PC-9 (cell line): ENCODE results near the gene VWA3B. TPM values are rescaled to one million over a fixed set of nuclear protein-coding genes. Genes with fewer than 3 reads are reported as not detected.
A peak's percentile ranks its signal among the peaks of the same experiment; 100 is the strongest.

ENCODE experiments used
- BruUV-seq: library from RNA; stranded (reverse); fragments of 400-500 nt; replicated peaks from 2 replicates; lab custom pipeline; 2021; lab: Mats Ljungman, UMichigan
- CTCF ChIA-PET: fragments of 300-600 bp; sonication (Branson Sonifier 250); formaldehyde crosslinking; loops from one replicate; lab custom pipeline; 2022; ENCODE audit warnings: antibody characterized with exemption; lab: Charles Lee
- POLR2A ChIA-PET: fragments of 300-600 bp; sonication (Branson Sonifier 250); formaldehyde crosslinking; loops from one replicate; lab custom pipeline; 2022; ENCODE audit warnings: antibody characterized with exemption; ENCODE audit not compliant: unreplicated experiment; lab: Charles Lee
- DNase-seq, 2 experiments: peaks; one replicate each; pipeline versions ENCODE4 v3.0.0 to v3.0.0-alpha.2; 2015 to 2022; ENCODE audit warnings: mixed read lengths in 1 of 2
- H2AFZ ChIP-seq: fragments of 200-600 bp; sonication (generic); 2 replicates; pipeline ENCODE4 v1.8.1; 2017; ENCODE audit warnings: antibody characterized with exemption
- H3F3A ChIP-seq: fragments of 200-600 bp; sonication (generic); 2 replicates; pipeline ENCODE4 v1.8.1; 2017; ENCODE audit warnings: antibody characterized with exemption, mild to moderate bottlenecking, low read depth; ENCODE audit not compliant: insufficient read depth
- H3K27ac ChIP-seq: fragments of 200-600 bp; sonication (generic); 2 replicates; pipeline ENCODE4 v1.6.1; 2016; ENCODE audit warnings: mixed run types
- H3K27me3 ChIP-seq: fragments of 200-600 bp; sonication (generic); 2 replicates; pipeline ENCODE4 v1.6.1; 2016; ENCODE audit warnings: low read depth, mixed run types; ENCODE audit not compliant: insufficient read depth
- H3K36me3 ChIP-seq: fragments of 200-600 bp; sonication (generic); 2 replicates; pipeline ENCODE4 v1.6.1; 2016; ENCODE audit warnings: low read depth, mixed run types
- H3K4me1 ChIP-seq: fragments of 200-600 bp; sonication (generic); replicated peaks from 2 replicates; pipeline ENCODE4 v1.6.1; 2016; ENCODE audit warnings: mixed run types; ENCODE audit not compliant: insufficient read depth
- H3K4me2 ChIP-seq: fragments of 200-600 bp; sonication (generic); 2 replicates; pipeline ENCODE4 v1.6.1; 2017; ENCODE audit warnings: mixed run types
- H3K4me3 ChIP-seq: fragments of 200-600 bp; sonication (generic); 2 replicates; pipeline ENCODE4 v1.6.1; 2016; ENCODE audit warnings: mixed run types
- H3K79me2 ChIP-seq: fragments of 200-600 bp; sonication (generic); 2 replicates; pipeline ENCODE4 v1.6.1; 2017; ENCODE audit warnings: low read depth, mixed run types
- H3K9me2 ChIP-seq: fragments of 200-600 bp; sonication (generic); 2 replicates; pipeline ENCODE4 v1.8.1; 2017; ENCODE audit warnings: mild to moderate bottlenecking; ENCODE audit not compliant: insufficient read depth
- H3K9me3 ChIP-seq: fragments of 200-600 bp; sonication (generic); 2 replicates; pipeline ENCODE4 v1.8.1; 2016; ENCODE audit warnings: low read depth; ENCODE audit not compliant: insufficient read depth
- H4K20me1 ChIP-seq: fragments of 200-600 bp; sonication (generic); 2 replicates; pipeline ENCODE4 v1.8.1; 2017; ENCODE audit not compliant: insufficient read depth
- CTCF ChIP-seq: fragments of 200-600 bp; sonication (generic); conservative IDR thresholded peaks from 2 replicates; pipeline ENCODE4 v1.6.1; 2017; ENCODE audit warnings: mixed run types, antibody characterized with exemption, mild to moderate bottlenecking, moderate library complexity
- EZH2 ChIP-seq: fragments of 200-600 bp; sonication (generic); IDR thresholded peaks from 2 replicates; pipeline ENCODE4 v1.8.0; 2017; ENCODE audit warnings: antibody characterized with exemption, low read depth
- intact Hi-C: fragments of 100-400 bp; cut with micrococcal nuclease; formaldehyde crosslinking; loops from one replicate; pipeline ENCODE4 v1.10.0; 2022; ENCODE audit not compliant: unreplicated experiment
- total RNA-seq: library from RNA; stranded (reverse); gene quantifications from 2 replicates; pipeline ENCODE4 v1.2.3, GENCODE V29; 2021

The VWA3B gene
- total RNA-seq, 1 experiment from 2014 or later, result not detected

GRCh38 chr2:98298683-98299164, 211.8 kb downstream of the VWA3B start:
- intact Hi-C loops, result no loop called here

GRCh38 chr2:98299211-98299905, 212.4 kb downstream of the VWA3B start:
- Histone ChIP-seq H3K9me2 (no peaks in the 10 kb centered on the region), H3K4me1 (no peaks in the 10 kb centered on the region; the same call in 1 of the 2 replicates), H3F3A (no peaks in the 10 kb centered on the region), H3K4me2 (no peak overlapping the region), H3K9me3 (no peaks in the 10 kb centered on the region), H3K4me3 (no peak overlapping the region), H3K27ac (no peak overlapping the region), H3K27me3 (peaks cover 64% of the 10 kb centered on the region), H3K79me2 (no peaks in the 10 kb centered on the region), H4K20me1 (no peaks in the 10 kb centered on the region), H2AFZ (no peak overlapping the region), H3K36me3 (no peaks in the 10 kb centered on the region)
- POLR2A ChIA-PET, result no interaction called here
- intact Hi-C loops, result no loop called here
- BruUV-seq, result no TSS peak
- no peak for TF ChIP-seq EZH2
- TF ChIP-seq CTCF, result no peak
- CTCF ChIA-PET, result no interaction called here
- DNase-seq, result peak in 1 of 2 experiments; percentile 15

More at GRCh38 chr2:98298683-98299164, 211.8 kb downstream of the VWA3B start:
- Histone ChIP-seq H3K4me2 (no peak overlapping the region), H3K36me3 (no peaks in the 10 kb centered on the region), H3K79me2 (no peaks in the 10 kb centered on the region), H4K20me1 (no peaks in the 10 kb centered on the region), H3K27me3 (peaks cover 58% of the 10 kb centered on the region), H3F3A (no peaks in the 10 kb centered on the region), H2AFZ (no peak overlapping the region), H3K4me1 (no peaks in the 10 kb centered on the region; the same call in 1 of the 2 replicates), H3K9me3 (no peaks in the 10 kb centered on the region), H3K4me3 (no peak overlapping the region), H3K27ac (no peak overlapping the region), H3K9me2 (no peaks in the 10 kb centered on the region)
- ChIA-PET POLR2A (no interaction called here), CTCF (no interaction called here)
- BruUV-seq, result no TSS peak
- TF ChIP-seq CTCF, result no peak
- TF ChIP-seq EZH2, result no peak
- DNase-seq, result no peak

- no peak overlapping the region for H3K4me2 ChIP-seq
- ChIA-PET CTCF (no interaction called here), POLR2A (no interaction called here)
- no peak overlapping the region for H3K4me3 ChIP-seq
- no TSS peak for BruUV-seq
- H4K20me1 ChIP-seq, result no peaks in the 10 kb centered on the region
- intact Hi-C loops, result no loop called here
- H3F3A ChIP-seq, result no peaks in the 10 kb centered on the region
- no peak overlapping the region for H2AFZ ChIP-seq
- H3K4me1 ChIP-seq, result no peaks in the 10 kb centered on the region
- no peaks in the 10 kb centered on the region for H3K36me3 ChIP-seq
- TF ChIP-seq CTCF (0 out of 2 replicates have a peak, but pooled peaks have one; percentile 18), EZH2 (no peak)
- H3K9me3 ChIP-seq, result no peaks in the 10 kb centered on the region
- H3K27me3 ChIP-seq, result peaks cover 73% of the 10 kb centered on the region
- no peaks in the 10 kb centered on the region for H3K79me2 ChIP-seq
- peak in 1 of 2 experiments; percentile 25 for DNase-seq
- H3K9me2 ChIP-seq, result no peaks in the 10 kb centered on the region
- no peak overlapping the region for H3K27ac ChIP-seq
Measured at GRCh38 chr2:98300141-98300874, 213.3 kb downstream of the VWA3B start.
